Measurements from ENCODE around the gene LRRC8E.
"Not testable (repeated sequence)": the region's sequence is repeated elsewhere in the genome, so short reads cannot be mapped to it uniquely, and the experiment has no call there.

Gene LRRC8E

GRCh38 chr19:7888826-7889217, 512 bp downstream of the LRRC8E start:
- DNase-seq, result no peak

GRCh38 chr19:7893362-7894101, 5.2 kb downstream of the LRRC8E start:
- not testable (repeated sequence) for DNase-seq

GRCh38 chr19:7894612-7895309, 6.5 kb downstream of the LRRC8E start:
- no peak for DNase-seq

- DNase-seq, result no peak
These were observed 7.3 kb downstream of the LRRC8E start for GRCh38 chr19:7895565-7895964.

- no peak for DNase-seq
These were observed 9.0 kb downstream of the LRRC8E start for GRCh38 chr19:7897292-7897691.

GRCh38 chr19:7898967-7899366, 10.7 kb downstream of the LRRC8E start:
- DNase-seq, result no peak

- no peak for DNase-seq
These were observed 11.6 kb downstream of the LRRC8E start for GRCh38 chr19:7899751-7900378.

GRCh38 chr19:7900401-7900870, 12.1 kb downstream of the LRRC8E start:
- no peak for DNase-seq

- DNase-seq, result no peak
These were observed 12.6 kb downstream of the LRRC8E start for GRCh38 chr19:7900931-7901330.

- DNase-seq, result no peak
These were observed 13.0 kb downstream of the LRRC8E start for GRCh38 chr19:7901337-7901736.

- DNase-seq, result no peak
These were observed 14.5 kb downstream of the LRRC8E start for GRCh38 chr19:7902796-7903243.

GRCh38 chr19:7903244-7904073, 15.1 kb downstream of the LRRC8E start, which contains the start of gene MAP2K7:
MAP2K7 (plus strand) TSS chr19:7903877; CDS start chr19:7903945, 68 bp downstream.
- DNase-seq, result peak; percentile 92 to 98

- peak in 1 of 2 experiments; percentile 52 for DNase-seq
These were observed 16.0 kb downstream of the LRRC8E start for GRCh38 chr19:7904074-7905020.

- no peak for DNase-seq
These were observed 17.0 kb downstream of the LRRC8E start for GRCh38 chr19:7905268-7905667.

- DNase-seq, result no peak
These were observed 17.5 kb downstream of the LRRC8E start for GRCh38 chr19:7905859-7906258.

- DNase-seq, result no peak
These were observed 18.8 kb downstream of the LRRC8E start for GRCh38 chr19:7907122-7907521.

- DNase-seq, result no peak
These were observed 19.2 kb downstream of the LRRC8E start for GRCh38 chr19:7907544-7907943.

GRCh38 chr19:7908078-7908699, 19.9 kb downstream of the LRRC8E start:
- no peak for DNase-seq

- DNase-seq, result no peak
These were observed 20.6 kb downstream of the LRRC8E start for GRCh38 chr19:7908742-7909461.

- DNase-seq, result no peak
These were observed 21.3 kb downstream of the LRRC8E start for GRCh38 chr19:7909471-7910067.
